DOHH2 (cell line): Measurements from ENCODE around the gene BMP6.

Experiments
- H3F3A ChIP-seq: fragments of 200-600 bp; sonication (generic), shearing (Covaris generic); 2 replicates; pipeline ENCODE4 v1.6.0; 2016; ENCODE audit warnings: antibody characterized with exemption, mild to moderate bottlenecking; ENCODE audit not compliant: control insufficient read depth, insufficient read depth
- H3K27ac ChIP-seq: fragments of 200-600 bp; sonication (generic); 2 replicates; pipeline ENCODE4 v1.5.1; 2014; ENCODE audit warnings: low read depth, mild to moderate bottlenecking, low read length, moderate library complexity
- H3K27me3 ChIP-seq: fragments of 200-600 bp; sonication (generic); 2 replicates; pipeline ENCODE4 v1.6.1; 2014; ENCODE audit warnings: mild to moderate bottlenecking, low read length, mixed read lengths; ENCODE audit not compliant: control insufficient read depth
- H3K36me3 ChIP-seq: fragments of 200-600 bp; sonication (generic); 2 replicates; pipeline ENCODE4 v1.6.1; 2014; ENCODE audit warnings: mild to moderate bottlenecking, low read length, moderate library complexity, mixed read lengths; ENCODE audit not compliant: control insufficient read depth
- H3K4me1 ChIP-seq: fragments of 200-600 bp; sonication (generic); 2 replicates; pipeline ENCODE4 v1.6.1; 2014; ENCODE audit warnings: mild to moderate bottlenecking, low read length, mixed read lengths; ENCODE audit not compliant: control insufficient read depth
- H3K4me2 ChIP-seq: fragments of 200-600 bp; sonication (generic); 2 replicates; pipeline ENCODE4 v1.6.0; 2014; ENCODE audit warnings: mild to moderate bottlenecking, low read length, moderate library complexity
- H3K4me3 ChIP-seq: fragments of 200-600 bp; sonication (generic); 2 replicates; pipeline ENCODE4 v1.5.1; 2014; ENCODE audit warnings: mild to moderate bottlenecking, low read length, mixed read lengths
- H3K79me2 ChIP-seq: fragments of 200-600 bp; sonication (generic); 2 replicates; pipeline ENCODE4 v1.6.1; 2014; ENCODE audit warnings: mild to moderate bottlenecking, low read length, mixed read lengths; ENCODE audit not compliant: control insufficient read depth
- H3K9me2 ChIP-seq: fragments of 200-600 bp; sonication (generic); replicated peaks from 2 replicates; pipeline ENCODE4 v1.6.1; 2014; ENCODE audit warnings: mild to moderate bottlenecking, low read length, mixed read lengths; ENCODE audit not compliant: control insufficient read depth
- H3K9me3 ChIP-seq: fragments of 200-600 bp; sonication (generic); 2 replicates; pipeline ENCODE4 v1.6.1; 2014; ENCODE audit warnings: antibody characterized with exemption, low read length, mixed read lengths; ENCODE audit not compliant: control insufficient read depth, insufficient read depth
- H4K20me1 ChIP-seq: fragments of 200-600 bp; sonication (generic); 2 replicates; pipeline ENCODE4 v1.6.0; 2014; ENCODE audit warnings: low read depth, mild to moderate bottlenecking, antibody characterized with exemption, low read length, moderate library complexity; ENCODE audit not compliant: control insufficient read depth, insufficient read depth
- EZH2phosphoT487 ChIP-seq: fragments of 200-600 bp; sonication (generic); IDR thresholded peaks from 2 replicates; pipeline ENCODE4 v1.6.1; 2017; ENCODE audit warnings: borderline replicate concordance, mild to moderate bottlenecking, antibody characterized with exemption, low read length, moderate library complexity, mixed read lengths
- TF ChIP-seq, protein P1 (sequence below): fragments of 200-600 bp; sonication (generic); IDR thresholded peaks from one replicate; pipeline ENCODE4 v1.5.1; 2014; ENCODE audit warnings: antibody characterized with exemption, mild to moderate bottlenecking, low read depth, low read length; ENCODE audit not compliant: poor library complexity, severe bottlenecking

BMP6 gene

DNA sequence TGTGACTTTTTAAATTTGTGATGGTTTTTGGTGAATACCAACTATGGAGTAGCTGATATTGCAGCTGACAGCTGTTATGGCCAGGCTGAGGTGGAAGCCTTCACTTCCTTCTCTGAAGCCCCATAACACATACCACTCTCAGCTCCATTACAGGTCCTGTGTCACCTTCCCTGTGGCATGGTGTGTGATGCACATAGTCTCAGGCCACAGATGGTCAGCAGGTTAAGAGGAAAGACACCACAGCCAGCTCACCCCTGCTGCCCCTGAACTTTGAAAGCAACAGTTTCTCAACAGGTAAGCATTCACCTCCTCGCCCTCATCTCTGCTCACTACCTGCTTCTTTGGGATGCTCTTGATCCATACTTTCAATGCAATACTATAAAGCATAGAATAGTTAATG is 177.0 kb downstream of the BMP6 start:
- TF ChIP-seq, protein P1, sequence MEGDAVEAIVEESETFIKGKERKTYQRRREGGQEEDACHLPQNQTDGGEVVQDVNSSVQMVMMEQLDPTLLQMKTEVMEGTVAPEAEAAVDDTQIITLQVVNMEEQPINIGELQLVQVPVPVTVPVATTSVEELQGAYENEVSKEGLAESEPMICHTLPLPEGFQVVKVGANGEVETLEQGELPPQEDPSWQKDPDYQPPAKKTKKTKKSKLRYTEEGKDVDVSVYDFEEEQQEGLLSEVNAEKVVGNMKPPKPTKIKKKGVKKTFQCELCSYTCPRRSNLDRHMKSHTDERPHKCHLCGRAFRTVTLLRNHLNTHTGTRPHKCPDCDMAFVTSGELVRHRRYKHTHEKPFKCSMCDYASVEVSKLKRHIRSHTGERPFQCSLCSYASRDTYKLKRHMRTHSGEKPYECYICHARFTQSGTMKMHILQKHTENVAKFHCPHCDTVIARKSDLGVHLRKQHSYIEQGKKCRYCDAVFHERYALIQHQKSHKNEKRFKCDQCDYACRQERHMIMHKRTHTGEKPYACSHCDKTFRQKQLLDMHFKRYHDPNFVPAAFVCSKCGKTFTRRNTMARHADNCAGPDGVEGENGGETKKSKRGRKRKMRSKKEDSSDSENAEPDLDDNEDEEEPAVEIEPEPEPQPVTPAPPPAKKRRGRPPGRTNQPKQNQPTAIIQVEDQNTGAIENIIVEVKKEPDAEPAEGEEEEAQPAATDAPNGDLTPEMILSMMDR: no peak
- TF ChIP-seq EZH2phosphoT487: no peak
- Histone ChIP-seq H3K4me1 (peaks cover 17% of the 10 kb centered on the region), H3F3A (no peaks in the 10 kb centered on the region), H3K9me3 (no peaks in the 10 kb centered on the region), H3K27me3 (no peaks in the 10 kb centered on the region), H3K4me3 (no peak overlapping the region), H3K36me3 (peaks cover 81% of the 10 kb centered on the region), H4K20me1 (no peaks in the 10 kb centered on the region), H3K9me2 (no peaks in the 10 kb centered on the region), H3K27ac (no peak overlapping the region), H3K4me2 (no peak overlapping the region), H3K79me2 (peaks cover 47% of the 10 kb centered on the region)

DNA sequence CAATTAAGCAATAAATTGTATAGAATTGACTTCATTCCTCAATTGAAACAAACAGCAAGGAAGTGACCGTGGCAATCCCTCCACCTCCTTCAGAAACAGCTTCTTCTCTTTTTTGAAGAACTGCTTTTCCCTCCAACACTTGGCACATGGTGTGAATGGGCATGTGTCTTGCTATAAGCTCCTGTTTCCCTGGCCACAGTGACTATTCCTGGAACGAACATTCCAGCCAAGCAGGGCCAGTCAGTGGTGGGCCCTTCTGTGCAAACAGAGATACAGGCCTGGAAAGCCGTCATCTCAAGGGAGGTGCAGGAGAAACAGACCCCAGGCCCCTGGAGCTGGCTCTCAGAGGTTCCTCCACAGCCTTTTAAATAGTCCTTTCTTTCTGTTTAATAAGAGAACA is 177.8 kb downstream of the BMP6 start:
- Histone ChIP-seq H3K27ac (no peak overlapping the region), H3K4me3 (no peak overlapping the region), H3K79me2 (peaks cover 53% of the 10 kb centered on the region), H3K4me2 (no peak overlapping the region), H3K4me1 (peaks cover 9% of the 10 kb centered on the region), H3K9me2 (no peaks in the 10 kb centered on the region), H3K27me3 (no peaks in the 10 kb centered on the region), H3F3A (no peaks in the 10 kb centered on the region), H4K20me1 (no peaks in the 10 kb centered on the region), H3K9me3 (no peaks in the 10 kb centered on the region), H3K36me3 (peaks cover 73% of the 10 kb centered on the region)
- TF ChIP-seq, protein P1: no peak
- no peak for TF ChIP-seq EZH2phosphoT487

DNA sequence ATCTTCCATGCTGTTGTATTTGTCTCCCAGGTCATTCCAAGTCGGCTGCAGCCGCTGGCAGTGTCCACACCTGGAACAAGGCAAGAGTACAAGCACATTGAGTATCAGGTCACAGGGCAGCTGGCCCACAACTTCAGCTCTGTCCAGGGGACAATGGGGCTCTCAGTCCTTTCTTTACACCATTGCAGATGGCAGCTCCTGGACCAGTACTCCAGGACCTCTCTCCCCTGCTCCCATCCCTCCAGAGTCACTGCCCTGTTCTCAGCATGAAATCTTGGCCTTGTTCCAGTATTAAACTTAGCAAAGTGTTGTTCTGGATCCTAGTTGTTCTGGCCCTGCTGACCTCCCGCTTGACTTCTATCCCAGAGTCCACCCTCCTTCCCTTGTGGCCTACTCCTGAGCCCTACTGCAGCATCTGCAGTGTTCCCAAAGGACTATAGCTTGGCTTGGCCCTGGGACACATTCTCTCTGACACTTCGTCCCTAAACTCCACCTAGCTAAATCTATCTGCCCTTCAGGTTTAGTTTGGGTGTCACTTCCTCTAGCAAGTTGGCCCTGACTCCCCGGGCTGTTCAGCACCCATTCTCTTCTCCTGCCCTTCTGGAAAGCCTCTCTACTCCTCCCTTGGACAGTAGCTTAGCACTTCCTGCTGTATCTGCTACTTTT is 178.9 kb downstream of the BMP6 start:
- Histone ChIP-seq H3K36me3 (peaks cover 70% of the 10 kb centered on the region), H3K27ac (no peak overlapping the region), H3K9me3 (no peaks in the 10 kb centered on the region), H3K79me2 (peaks cover 64% of the 10 kb centered on the region), H3K4me1 (peaks cover 12% of the 10 kb centered on the region), H3K4me3 (no peak overlapping the region), H3F3A (no peaks in the 10 kb centered on the region), H3K27me3 (no peaks in the 10 kb centered on the region), H4K20me1 (no peaks in the 10 kb centered on the region), H3K9me2 (no peaks in the 10 kb centered on the region), H3K4me2 (no peak overlapping the region)
- no peak for TF ChIP-seq EZH2phosphoT487
- TF ChIP-seq, protein P1: no peak
